Measurements from ENCODE around the gene SYNGR3. TPM values are rescaled to one million over a fixed set of nuclear protein-coding genes. Genes with fewer than 3 reads are reported as not detected.

Gene SYNGR3
- total RNA-seq, 1 donor from 2014 or later, result 0.24 TPM

DNA sequence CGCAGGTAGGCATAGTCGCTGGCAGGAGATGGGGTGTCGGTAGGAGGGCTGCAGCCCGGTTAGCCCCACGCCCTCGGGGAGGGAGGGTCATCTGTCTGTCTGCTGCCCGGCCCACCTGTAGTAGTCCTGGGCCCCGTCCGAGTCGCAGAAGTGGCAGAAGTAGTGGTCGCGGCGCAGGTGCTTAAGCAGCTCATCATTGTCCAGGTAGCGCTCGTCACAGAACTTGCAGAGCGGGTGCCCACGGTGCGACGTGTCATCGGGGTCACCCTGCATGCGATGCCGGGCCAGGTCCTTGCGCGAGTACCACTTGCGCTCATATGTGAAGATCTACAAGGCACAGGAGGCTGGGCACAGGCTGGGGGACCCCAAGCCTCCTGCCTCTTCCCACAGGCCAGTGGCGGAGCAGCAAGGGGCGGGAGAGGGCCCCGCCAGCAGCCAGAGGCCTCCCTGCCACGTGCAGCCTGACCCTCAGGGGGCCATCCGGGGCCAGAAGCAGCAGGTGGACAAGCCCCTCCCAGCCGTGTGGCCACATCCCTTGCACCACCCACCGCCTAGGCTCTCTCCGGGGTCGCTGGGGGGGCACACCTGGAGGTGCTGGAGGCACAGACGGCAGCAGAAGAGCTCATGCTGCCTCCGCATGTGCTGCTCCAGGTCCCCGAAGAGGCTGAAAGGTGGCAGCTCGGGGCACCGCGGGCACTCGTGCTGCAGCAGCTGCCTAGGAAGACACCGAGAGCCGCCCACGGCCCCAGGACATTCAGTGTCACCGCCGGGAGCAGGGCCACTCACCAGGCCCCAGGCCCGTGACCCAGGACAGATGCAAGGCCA, 12.8 kb downstream of the SYNGR3 start:
- H3K36me3 ChIP-seq, result peaks cover 60% of the 10 kb centered on the region
- H3K4me1 ChIP-seq, result peaks cover 49% of the 10 kb centered on the region
- no peak overlapping the region for H3K27ac ChIP-seq
- intact Hi-C loops (cut with DNase I), result no loop called here
- H3K4me3 ChIP-seq, result no peak overlapping the region
- ATAC-seq (no peak), DNase-seq (no peak)
- H3K9me3 ChIP-seq, result no peaks in the 10 kb centered on the region
- TF ChIP-seq, protein P1, sequence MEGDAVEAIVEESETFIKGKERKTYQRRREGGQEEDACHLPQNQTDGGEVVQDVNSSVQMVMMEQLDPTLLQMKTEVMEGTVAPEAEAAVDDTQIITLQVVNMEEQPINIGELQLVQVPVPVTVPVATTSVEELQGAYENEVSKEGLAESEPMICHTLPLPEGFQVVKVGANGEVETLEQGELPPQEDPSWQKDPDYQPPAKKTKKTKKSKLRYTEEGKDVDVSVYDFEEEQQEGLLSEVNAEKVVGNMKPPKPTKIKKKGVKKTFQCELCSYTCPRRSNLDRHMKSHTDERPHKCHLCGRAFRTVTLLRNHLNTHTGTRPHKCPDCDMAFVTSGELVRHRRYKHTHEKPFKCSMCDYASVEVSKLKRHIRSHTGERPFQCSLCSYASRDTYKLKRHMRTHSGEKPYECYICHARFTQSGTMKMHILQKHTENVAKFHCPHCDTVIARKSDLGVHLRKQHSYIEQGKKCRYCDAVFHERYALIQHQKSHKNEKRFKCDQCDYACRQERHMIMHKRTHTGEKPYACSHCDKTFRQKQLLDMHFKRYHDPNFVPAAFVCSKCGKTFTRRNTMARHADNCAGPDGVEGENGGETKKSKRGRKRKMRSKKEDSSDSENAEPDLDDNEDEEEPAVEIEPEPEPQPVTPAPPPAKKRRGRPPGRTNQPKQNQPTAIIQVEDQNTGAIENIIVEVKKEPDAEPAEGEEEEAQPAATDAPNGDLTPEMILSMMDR (IDR thresholded peaks at IDR 0.05), result no peak
- no peaks in the 10 kb centered on the region for H3K27me3 ChIP-seq (ENCODE audit: low read depth)

DNA sequence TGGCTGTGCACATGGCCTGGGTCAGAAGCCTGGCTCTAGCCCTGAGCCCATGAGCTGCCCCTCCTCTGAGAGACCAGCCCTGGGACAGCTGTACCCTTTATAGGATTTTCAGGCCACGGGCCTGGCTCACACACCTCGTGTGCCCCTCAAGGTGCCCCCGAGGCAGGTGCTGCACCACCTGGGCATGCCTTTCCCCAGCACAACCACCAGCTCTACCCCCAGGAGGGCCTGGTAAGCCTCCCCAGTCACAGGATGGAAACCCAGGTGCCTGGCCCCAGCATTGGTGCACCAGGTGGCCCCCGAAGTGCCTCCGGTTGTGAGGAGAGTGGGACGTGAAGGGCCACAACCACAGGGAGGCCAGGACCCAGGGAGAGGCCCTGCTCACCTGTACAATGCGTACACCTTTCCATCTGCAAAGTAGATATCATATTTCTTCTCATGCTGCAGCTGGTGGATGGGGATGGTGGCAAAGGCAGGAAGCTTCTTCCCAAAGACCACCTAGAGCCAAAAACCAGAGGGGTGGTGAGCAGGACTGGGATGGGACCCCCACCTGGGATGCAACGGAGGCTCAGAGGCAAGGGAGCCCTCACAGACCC, 13.6 kb downstream of the SYNGR3 start:
- no peaks in the 10 kb centered on the region for H3K9me3 ChIP-seq
- H3K4me3 ChIP-seq, result no peak overlapping the region
- peaks cover 52% of the 10 kb centered on the region for H3K4me1 ChIP-seq
- H3K27me3 ChIP-seq (ENCODE audit: low read depth), result no peaks in the 10 kb centered on the region
- H3K36me3 ChIP-seq, result peaks cover 53% of the 10 kb centered on the region
- ATAC-seq, result no peak
- H3K27ac ChIP-seq, result no peak overlapping the region
- no peak for DNase-seq
- TF ChIP-seq, protein P1 (IDR thresholded peaks at IDR 0.05), result no peak
- intact Hi-C loops (cut with DNase I), result no loop called here

DNA sequence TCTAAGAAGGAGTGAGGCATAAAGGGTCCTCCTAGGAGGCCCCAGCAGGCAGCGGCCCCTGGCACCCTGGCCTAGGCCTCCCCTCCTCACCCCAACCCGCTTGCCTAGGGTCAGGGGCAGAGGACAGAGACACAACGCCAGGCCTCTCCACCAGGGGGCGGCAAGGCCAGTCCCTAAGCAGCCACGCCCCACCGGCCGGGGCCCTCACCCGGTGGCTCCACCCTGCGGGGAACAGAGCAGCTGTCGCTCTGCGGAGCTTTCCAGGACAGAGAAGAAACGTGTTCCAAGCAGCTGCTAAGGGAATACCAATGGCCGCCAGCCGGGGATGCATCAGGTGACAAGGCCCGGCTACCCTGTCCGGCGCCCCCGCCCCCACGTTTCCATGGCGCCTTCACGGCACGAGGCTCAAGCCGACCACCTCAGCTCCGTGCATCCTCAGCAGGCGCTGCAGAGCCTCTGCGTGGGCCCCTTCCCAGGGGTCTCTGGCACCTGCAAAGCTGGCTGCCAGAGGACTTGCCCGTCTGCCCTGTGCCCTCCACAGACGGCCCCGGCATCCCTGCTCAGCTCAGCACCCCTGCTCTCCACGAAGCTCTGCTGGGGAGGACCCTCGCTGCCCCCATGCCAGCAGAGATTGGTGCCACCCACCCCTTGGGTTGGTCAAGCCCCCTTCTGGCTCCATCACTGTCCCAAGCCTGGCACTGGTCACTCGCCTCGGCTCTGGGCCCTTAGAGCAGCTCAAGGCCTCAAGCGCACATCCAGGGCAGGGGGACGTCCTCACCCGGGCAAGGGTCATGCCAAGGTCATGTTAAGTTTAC, 14.3 kb downstream of the SYNGR3 start:
- H3K4me1 ChIP-seq, result peaks cover 56% of the 10 kb centered on the region
- peak overlapping the region; percentile 32 for H3K4me3 ChIP-seq
- ATAC-seq (peak; percentile 85 to 90), DNase-seq (peak; percentile 94)
- TF ChIP-seq, protein P1 (IDR thresholded peaks at IDR 0.05), result peak; percentile 95
- no peaks in the 10 kb centered on the region for H3K27me3 ChIP-seq (ENCODE audit: low read depth)
- peaks cover 46% of the 10 kb centered on the region for H3K36me3 ChIP-seq
- H3K9me3 ChIP-seq, result no peaks in the 10 kb centered on the region
- H3K27ac ChIP-seq, result no peak overlapping the region
- intact Hi-C loops (cut with DNase I), result no loop called here

DNA sequence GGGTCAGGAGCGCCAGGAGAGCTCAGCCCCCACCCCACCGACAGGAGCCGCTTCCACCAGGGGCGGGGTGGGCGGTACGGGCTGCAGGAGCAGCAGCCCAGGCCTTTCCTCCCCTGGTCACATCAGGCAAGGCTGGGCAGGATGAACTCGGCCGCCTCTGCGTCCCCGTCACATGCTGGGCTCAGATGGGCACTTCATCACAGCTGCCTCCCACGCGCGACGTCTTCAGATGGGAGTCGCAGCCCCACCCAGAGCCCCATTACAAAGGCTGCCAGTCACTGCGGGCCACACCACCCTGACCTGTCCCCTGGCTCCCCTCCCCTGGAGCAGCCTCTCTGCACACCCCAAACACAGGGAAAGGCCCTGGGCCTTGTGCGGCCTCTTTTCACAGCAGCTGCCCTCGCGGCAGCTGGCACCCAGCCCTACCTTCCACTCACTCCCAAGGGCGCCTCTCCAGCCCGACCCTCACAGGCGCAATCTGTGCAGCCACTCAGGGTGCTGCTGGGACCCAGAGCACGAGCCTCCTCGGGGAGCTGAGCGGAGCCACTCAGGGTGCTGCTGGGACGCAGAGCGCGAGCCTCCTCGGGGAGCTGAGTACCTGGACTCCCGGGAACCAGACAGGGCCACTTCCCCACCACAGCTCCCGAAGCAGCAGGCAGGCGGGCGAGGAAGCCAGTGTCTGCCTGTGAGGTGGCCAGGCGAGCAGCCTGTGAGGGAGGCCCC, 15.2 kb downstream of the SYNGR3 start:
- H3K4me3 ChIP-seq, result no peak overlapping the region
- H3K27ac ChIP-seq, result no peak overlapping the region
- H3K4me1 ChIP-seq, result peaks cover 56% of the 10 kb centered on the region
- no peaks in the 10 kb centered on the region for H3K9me3 ChIP-seq
- peaks cover 36% of the 10 kb centered on the region for H3K36me3 ChIP-seq
- TF ChIP-seq, protein P1 (IDR thresholded peaks at IDR 0.05), result no peak
- ATAC-seq, result no peak
- no peak for DNase-seq
- H3K27me3 ChIP-seq (ENCODE audit: low read depth), result no peaks in the 10 kb centered on the region
- intact Hi-C loops (cut with DNase I), result no loop called here

DNA sequence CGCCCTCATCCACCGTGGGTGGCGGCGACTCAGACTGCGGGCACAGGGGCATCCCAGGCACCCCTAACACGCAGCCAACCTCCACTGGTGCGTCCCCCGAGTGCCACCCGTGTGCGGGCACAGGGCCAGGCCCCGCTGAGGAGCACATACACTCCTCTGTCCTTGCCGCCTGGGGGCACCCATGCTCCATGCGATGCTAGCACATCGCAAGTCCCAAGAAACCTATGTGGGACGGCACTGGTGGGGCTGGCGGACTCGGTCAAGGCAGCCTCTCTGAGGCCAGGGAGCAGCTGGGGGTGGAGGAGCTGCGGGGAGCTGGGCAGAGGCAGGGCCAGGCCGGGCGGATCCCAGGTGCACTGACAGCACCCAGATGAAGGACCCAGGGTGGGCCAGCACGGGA, 15.9 kb downstream of the SYNGR3 start:
- H3K36me3 ChIP-seq, result peaks cover 29% of the 10 kb centered on the region
- intact Hi-C loops (cut with DNase I), result no loop called here
- peaks cover 63% of the 10 kb centered on the region for H3K4me1 ChIP-seq
- TF ChIP-seq, protein P1 (IDR thresholded peaks at IDR 0.05), result peak; percentile 39
- no peak for DNase-seq
- H3K4me3 ChIP-seq, result no peak overlapping the region
- no peak for ATAC-seq
- no peaks in the 10 kb centered on the region for H3K9me3 ChIP-seq
- H3K27me3 ChIP-seq (ENCODE audit: low read depth), result no peaks in the 10 kb centered on the region
- no peak overlapping the region for H3K27ac ChIP-seq
